Muscle of back (tissue), 11 donors: ENCODE data around the gene GPR155. TPM values are rescaled to one million over a fixed set of nuclear protein-coding genes. Genes with fewer than 3 reads are reported as not detected.
A peak's percentile ranks its signal among the peaks of the same experiment; 100 is the strongest.
"Not testable (repeated sequence)": the region's sequence is repeated elsewhere in the genome, so short reads cannot be mapped to it uniquely, and the experiment has no call there.

Experiments
- DNase-seq, 3 donors: peaks; one replicate each; pipeline versions ENCODE4 v3.0.0 to v3.0.0-alpha.2; 2013
- polyA plus RNA-seq, 10 donors: library from polyadenylated mRNA; unstranded; fragments of 120-200 nt; gene quantifications; one replicate each; pipeline ENCODE4 v1.2.1, GENCODE V29; 2013; ENCODE audit not compliant: insufficient read length in 10 of 10

GPR155 gene
- polyA plus RNA-seq, 10 donors = 2.2 to 6.1 (median 4.4) TPM

GRCh38 chr2:174491947-174492346 lies 5.1 kb upstream of the GPR155 start:
- DNase-seq = no peak

- DNase-seq = no peak
These were observed 3.2 kb upstream of the GPR155 start for GRCh38 chr2:174490051-174490450.

DNA sequence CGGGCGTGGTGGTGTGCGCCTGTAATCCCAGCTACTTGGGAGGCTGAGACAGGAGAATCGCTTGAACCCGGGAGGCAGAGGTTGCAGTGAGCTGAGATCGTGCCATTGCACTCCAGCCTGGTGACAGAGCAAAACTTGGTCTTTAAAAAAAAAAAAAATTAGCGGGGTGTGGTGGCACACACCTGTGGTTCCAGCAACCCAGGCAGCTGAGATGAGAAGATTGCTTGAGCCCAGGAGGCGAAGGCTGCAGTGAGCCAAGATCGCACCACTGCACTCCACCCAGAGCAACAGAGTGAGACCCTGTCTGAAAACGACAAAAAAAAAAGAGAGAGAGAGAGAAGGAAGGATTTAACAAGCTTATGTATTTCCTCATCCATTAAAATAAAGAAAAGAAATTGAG lies 2.7 kb upstream of the GPR155 start:
- not testable (repeated sequence) for DNase-seq

DNA sequence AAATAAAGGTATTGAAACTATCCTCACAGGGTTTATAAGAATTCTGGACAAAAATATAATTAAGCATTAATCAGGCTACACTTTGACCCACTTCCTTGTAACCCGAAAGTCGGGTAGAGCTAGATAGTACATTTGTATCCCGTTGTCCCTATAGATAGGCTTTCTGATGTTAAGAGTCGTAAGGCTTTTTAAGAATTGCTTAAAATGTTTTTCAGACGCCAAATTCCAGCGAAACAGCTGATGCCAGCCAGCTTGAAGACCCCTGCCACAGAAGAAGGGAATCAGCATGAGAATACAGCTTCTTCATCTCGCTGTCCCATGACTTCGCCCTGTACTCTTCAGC lies 962 bp upstream of the GPR155 start:
- DNase-seq = peak in 1 of 3 donors; percentile 11

- DNase-seq = peak; percentile 99
These were observed 435 bp upstream of the GPR155 start for GRCh38 chr2:174487108-174487819.

- peak in 2 of 3 donors; percentile 21 to 47 for DNase-seq
These were observed 854 bp downstream of the GPR155 start for GRCh38 chr2:174485788-174486562.

GRCh38 chr2:174485045-174485444 lies 1.8 kb downstream of the GPR155 start:
- DNase-seq = not testable (repeated sequence)

DNA sequence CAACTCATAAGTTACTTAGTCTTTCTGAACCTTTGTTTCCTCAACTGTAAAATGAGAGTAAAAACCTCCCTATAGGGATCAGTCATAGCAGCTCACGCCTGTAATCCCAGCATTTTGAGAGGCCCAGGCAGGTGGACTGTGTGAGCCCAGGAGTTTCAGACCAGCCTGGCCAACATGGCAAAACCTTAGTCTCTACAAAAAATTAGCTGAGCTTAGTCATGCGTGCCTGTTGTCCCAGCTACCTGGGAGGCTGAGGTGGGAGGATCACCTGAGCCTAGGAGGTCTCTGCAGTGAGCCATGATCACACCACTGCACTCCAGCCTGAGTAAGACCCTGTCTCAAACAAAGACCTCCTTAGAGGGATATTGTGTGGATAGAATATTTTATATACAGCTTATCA lies 2.3 kb downstream of the GPR155 start:
- DNase-seq = no peak

DNA sequence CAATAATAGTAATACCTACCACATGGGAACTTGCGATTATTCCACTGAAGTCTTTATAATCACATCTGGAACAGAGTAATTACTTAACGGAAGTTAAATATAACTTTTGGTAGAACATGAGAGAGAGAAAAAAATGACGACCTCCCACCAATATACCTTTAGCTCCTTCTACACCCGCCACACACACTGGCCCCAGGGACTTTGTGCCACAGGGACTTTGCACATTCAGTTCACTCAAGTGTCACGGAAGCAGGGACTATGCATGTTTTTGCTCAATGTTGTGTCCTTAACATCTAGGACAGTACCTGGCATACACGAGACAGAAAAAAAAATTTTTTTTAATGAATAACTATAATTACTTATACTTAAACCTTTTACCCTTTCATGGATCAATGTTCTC lies 4.0 kb downstream of the GPR155 start:
- DNase-seq = no peak

DNA sequence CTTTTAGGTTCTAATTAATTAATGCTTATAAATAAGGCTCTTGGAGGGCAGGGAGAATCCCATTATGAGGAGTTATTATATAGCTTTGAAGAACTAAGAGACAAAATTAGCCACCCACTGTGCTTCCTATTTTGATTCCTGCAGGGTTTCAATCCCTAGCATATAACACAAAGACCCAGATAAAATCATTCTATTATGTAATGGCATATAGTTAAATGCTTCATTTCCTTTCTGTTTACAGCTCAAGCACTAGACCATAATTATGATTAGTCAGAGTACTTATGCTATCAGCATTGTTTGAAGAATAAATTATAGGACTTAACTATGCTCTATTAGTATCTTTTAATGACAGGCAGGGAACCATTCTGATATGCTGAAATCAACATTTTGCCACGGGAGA lies 9.1 kb downstream of the GPR155 start:
- no peak for DNase-seq

- DNase-seq = no peak
These were observed 13.0 kb downstream of the GPR155 start for GRCh38 chr2:174473796-174474195.

DNA sequence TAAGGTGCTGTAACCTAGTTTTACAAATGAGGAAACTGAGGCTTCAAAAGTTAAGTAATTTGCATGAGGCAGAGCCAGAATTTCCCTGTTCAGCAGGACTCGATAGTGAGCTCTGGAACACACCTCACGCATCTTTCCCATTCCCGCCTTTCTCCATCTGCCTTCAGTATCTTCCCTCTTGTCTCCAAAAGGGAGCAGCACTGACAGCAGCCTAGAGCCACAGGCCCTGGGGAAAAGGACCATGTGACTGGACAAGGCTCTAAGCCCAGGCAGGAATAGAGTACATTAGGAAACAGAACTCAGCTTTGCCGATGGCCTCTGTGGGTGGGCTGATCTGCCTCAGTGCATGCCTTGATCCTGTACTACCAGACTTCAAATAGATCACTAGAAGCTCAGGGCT lies 21.5 kb downstream of the GPR155 start:
- DNase-seq = peak in 1 of 3 donors; percentile 30

DNA sequence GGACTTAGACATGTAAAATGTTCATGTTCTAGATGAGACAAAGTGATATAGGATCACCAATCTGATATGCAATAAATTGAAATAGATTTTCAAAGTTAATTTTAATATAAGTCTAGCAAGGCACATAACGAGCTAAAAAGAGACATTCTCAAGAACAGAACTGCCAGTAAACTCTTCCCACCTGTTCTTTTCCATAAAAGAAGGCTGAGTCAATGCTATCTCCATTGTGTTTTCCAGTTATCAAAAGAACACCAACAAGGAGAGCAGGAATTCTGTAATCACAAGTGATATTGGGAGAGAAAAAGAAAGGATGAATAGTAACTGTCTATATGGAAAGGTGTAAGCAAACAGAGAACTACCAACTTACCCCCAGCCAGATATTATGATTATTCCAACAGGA lies 25.6 kb downstream of the GPR155 start:
- no peak for DNase-seq

GRCh38 chr2:174454566-174454965 lies 32.3 kb downstream of the GPR155 start:
- DNase-seq = no peak

- no peak for DNase-seq
These were observed 36.6 kb downstream of the GPR155 start for GRCh38 chr2:174450021-174450816.

DNA sequence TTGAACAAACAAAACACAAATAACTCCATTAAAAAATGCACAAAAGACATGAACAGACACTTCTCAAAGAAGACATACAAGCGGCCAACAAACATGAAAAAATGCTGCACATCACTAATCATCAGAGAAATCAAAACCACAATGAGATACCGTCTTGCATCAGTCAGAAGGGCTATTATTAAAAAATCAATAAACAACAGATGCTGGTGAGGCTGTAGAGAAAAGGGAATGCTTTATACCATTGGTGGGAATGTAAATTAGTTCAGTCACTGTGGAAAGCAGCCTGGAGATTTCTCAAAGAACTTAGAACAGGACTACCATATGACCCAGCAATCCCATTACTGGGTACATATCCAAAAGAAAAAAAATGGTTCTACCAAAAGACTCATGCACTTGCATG lies 37.8 kb downstream of the GPR155 start:
- no peak for DNase-seq

GRCh38 chr2:174446531-174446930 lies 40.3 kb downstream of the GPR155 start:
- no peak for DNase-seq

- DNase-seq = no peak
These were observed 41.6 kb downstream of the GPR155 start for GRCh38 chr2:174445248-174445647.

GRCh38 chr2:174444761-174445160 lies 42.1 kb downstream of the GPR155 start:
- DNase-seq = peak in 1 of 3 donors; percentile 26

- DNase-seq = peak in 2 of 3 donors; percentile 32 to 65
These were observed 44.0 kb downstream of the GPR155 start for GRCh38 chr2:174442546-174443510.

GRCh38 chr2:174439950-174440349 lies 46.9 kb downstream of the GPR155 start:
- DNase-seq = no peak
